ENCODE measurements around the gene NOTCH1.

DNA sequence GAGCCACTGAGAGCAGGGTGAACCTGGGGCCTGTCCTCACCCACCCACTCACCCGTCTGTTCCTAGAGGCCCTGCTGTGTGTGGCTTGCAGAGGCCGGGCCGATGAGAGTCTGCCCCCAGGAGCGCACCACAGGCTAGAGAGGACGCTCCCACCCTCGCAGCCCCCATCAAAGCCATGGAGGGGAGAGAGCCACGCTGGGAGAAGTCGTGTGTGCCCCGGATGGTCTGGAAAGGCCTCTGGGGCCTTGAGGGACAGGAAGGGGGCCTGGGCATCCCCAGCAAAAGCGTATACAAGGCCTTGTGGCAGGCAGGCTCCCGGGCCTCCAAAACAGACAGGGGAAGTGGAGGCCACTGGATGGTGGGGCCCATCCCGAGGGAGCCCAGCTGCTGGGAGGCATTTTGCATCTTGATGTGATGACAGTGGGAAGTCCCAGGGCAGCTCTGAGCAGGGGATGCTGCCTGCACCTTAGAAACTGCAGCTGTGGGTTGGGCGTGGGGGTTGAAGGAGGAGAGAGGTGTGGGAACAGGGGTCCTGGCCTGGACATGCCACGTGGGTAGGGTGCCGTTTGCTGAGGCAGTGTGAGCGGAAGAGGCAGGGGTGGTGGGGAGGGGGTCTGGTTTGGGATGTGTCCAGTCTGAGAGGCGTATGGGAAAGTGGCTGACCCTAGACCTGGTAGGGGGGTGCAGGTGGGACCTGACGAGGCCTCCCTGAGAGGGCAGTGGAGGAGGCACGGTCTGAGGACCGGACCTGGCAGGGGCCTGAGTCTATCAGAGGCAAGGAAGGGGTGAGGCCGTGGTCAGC is 43.0 kb upstream of the NOTCH1 start:
- no peak for TF ChIP-seq EZH2 (IDR thresholded peaks at IDR 0.05; ENCODE audit: insufficient read depth, low read length)
- TF ChIP-seq, protein P1, sequence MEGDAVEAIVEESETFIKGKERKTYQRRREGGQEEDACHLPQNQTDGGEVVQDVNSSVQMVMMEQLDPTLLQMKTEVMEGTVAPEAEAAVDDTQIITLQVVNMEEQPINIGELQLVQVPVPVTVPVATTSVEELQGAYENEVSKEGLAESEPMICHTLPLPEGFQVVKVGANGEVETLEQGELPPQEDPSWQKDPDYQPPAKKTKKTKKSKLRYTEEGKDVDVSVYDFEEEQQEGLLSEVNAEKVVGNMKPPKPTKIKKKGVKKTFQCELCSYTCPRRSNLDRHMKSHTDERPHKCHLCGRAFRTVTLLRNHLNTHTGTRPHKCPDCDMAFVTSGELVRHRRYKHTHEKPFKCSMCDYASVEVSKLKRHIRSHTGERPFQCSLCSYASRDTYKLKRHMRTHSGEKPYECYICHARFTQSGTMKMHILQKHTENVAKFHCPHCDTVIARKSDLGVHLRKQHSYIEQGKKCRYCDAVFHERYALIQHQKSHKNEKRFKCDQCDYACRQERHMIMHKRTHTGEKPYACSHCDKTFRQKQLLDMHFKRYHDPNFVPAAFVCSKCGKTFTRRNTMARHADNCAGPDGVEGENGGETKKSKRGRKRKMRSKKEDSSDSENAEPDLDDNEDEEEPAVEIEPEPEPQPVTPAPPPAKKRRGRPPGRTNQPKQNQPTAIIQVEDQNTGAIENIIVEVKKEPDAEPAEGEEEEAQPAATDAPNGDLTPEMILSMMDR (IDR thresholded peaks at IDR 0.05; ENCODE audit: insufficient read depth, low read depth, low read length): no peak
